Activated CD4-positive, alpha-beta T cell treated with anti-CD3 and anti-CD28 coated beads for 24 hours (primary cell): ENCODE data around the gene HOXA5.

Experiments used
- DNase-seq, 2 donors: peaks; one replicate each; pipeline ENCODE4 v3.0.0-alpha.2; 2020; ENCODE audit warnings: low read depth in 2 of 2

Gene HOXA5

GRCh38 chr7:27107391-27108381 lies 35.8 kb downstream of the HOXA5 start:
- no peak for DNase-seq

DNA sequence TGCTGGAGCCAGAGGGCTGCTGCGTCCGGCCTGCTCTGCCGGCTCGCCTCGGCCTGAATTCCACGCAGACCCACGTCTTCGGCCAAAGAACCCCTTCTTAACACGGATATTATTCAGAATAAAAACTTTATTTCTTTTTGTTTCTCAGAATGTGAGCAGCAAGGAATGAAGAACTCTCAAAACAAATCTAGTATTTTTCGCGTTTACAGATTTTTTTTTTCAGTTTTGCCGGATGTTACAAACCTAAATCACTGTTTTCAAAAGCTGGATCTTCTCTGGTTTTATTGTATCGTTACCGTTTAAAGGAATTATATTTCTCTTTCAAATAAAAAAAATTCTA lies 36.6 kb downstream of the HOXA5 start:
- no peak for DNase-seq

- DNase-seq = no peak
Measured at GRCh38 chr7:27106181-27106900, 37.1 kb downstream of the HOXA5 start.

DNA sequence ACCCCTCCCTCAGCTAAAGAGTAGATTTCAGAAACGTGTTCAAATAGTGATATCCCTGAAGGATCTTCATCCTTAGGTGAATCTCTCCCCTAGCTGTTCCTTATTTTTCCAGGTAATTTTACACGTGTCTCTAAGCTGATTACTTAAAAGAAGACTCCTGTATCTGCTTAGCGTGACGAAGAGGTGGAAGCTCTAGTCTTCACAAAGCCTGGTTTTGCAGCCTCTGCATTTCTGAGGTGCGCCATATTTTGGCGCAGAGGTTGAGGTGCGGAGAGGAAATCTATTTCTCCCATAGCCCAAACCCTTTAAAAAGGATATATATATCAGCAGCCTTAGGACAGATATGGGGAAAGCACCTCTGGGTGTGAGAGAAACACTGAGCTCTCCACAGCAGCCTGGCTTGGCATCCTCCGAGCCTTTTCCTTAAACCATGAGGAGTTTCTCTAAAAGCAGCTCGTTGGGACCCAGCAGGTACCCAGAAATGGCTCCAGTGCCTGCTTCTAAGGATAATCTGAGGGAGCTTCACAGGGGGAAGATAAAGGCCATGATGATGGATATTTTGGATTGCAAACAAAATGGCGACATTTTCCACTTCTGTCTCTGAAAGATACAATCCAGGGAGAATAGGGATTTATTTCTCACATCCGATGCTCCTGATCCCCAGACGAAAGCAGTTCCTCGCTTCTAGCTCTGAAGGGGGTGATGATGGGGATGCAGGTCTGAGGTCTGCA lies 38.0 kb downstream of the HOXA5 start:
- DNase-seq = no peak

DNA sequence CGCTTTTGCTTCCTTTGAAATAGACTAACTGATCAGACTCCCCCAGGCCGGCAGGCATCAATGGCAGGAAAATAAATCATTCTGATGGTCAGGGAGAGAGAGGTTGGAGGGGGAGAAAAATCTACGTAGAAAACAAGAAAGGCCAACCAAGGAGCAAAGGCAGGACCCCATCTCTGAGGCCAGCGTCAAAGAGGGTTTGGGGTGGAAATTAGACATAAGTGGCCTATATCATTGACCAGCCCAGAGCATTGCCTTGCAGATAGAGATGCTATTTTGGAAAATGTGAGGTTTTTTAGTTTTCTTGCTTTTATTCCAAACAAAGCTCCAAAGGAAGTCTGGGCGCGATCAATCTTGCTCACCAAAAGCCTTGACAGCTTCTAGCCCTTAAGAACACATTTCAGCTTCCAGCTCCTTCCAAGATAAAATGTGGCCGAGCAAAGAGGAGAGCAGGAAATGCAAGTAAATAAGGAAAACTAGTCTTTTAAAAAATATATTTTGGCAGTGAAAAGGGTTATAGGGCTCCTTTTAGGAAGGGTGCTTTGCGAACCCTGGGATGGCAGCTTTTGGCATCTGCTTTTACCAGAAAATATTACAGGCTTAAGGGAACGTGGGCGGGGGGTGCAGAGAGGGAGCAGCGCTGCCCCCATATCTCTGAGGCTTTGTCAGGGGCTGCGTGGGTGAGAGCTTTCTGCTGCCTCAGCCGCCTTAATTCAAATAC lies 39.0 kb downstream of the HOXA5 start:
- no peak for DNase-seq

- no peak for DNase-seq
Measured at GRCh38 chr7:27103489-27104226, 39.8 kb downstream of the HOXA5 start.

DNA sequence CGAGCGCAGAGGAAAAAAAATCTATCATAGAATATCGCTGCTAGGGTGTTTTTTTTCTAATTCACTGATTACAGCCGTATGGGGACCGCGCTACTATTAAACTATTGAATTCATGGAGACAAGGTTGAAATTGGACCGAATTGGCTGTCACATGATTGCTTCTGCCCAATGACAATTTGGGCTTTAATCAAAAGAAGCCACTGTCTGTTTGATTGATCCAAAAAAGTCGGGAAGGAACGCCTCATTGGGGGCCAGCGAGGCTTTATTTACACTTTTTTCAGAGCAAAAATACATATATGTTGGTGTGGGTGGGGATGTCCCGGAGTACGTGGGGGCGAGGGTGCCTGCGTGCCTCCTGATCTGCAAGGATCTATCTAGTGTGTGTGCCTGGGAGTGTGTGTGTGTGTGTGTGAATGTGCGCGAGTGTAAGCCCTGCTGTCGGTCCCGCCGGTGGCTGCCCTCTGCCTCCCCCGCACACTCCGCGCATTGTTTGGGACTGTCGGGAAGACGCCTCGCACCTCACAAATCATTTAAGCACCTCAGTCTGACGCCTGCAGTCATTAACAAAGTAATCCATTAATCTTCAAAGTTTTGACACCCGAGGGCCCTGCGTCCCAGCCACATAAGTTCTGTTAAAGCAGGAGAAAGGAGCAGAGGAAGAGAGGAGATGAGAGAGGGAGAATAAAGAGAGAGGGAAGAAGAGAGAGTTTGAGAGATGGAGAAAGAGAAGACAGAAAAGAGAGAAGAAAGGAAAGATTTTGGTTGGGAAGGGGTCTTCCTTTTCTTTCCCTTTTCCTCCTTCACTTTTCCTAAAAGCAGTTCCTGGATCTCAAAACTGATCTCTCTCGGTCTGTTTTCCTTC lies 40.7 kb downstream of the HOXA5 start, which contains the start of gene HOXA2:
Gene HOXA2, minus strand, starts transcription at position 103 of the 862 bp plus-strand sequence. CDS start 183 bp downstream, outside the sequence.
- DNase-seq = no peak

DNA sequence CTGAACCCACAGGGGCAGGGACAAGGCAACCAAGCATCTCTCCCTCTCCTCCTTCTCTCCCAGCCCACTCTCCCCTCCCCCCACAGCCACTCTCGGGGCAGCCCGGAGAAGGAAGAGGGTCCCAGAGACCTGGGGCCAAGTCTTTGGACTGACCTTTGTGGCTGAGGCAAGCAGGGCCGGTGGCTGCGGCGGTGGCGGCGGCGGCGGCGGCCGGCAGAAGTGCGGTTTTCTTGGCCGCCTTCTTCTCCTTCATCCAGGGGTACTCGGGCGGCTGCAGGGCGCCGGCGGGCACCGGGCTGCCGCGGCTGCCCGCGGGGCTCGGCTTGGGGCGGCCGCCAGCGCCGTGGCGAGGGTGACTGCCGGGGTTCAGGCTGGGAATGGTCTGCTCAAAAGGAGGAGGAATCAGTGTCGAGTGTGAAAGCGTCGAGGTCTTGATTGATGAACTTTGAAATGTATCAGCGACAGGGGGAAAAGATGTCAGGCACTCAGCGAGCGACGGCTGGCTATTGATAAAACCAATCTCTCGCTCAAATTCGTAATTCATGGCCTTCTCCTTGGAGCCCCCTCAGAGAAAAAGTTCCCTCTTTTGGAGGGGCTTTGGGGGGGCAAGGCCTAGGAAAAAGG lies 41.4 kb downstream of the HOXA5 start:
- DNase-seq = no peak

GRCh38 chr7:27101171-27101956 lies 42.1 kb downstream of the HOXA5 start:
- DNase-seq = no peak

DNA sequence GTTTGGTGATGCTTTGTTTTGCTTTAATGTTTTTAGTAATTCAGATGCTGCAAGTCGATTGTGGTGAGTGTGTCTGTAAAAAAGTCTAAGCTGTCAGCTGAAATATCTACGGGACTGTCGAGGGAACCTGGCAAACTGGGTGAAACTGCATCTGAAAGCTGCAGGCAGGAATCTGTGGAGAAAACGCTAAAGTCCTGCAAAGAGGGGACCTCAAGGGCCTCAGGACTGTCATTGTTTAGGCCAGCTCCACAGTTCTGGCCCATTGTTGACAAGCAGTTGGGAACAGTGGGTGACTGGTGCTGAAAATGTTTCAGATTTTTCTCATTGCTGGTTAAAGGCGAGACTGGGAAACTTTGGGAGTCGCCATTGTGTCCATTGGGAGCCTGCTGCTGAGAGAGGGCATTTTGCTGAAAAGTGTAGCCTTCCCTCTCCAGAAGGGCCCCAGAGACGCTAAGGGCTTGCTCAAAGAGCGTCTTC lies 42.7 kb downstream of the HOXA5 start:
- no peak for DNase-seq

GRCh38 chr7:27099453-27100370 lies 43.8 kb downstream of the HOXA5 start:
- no peak for DNase-seq

DNA sequence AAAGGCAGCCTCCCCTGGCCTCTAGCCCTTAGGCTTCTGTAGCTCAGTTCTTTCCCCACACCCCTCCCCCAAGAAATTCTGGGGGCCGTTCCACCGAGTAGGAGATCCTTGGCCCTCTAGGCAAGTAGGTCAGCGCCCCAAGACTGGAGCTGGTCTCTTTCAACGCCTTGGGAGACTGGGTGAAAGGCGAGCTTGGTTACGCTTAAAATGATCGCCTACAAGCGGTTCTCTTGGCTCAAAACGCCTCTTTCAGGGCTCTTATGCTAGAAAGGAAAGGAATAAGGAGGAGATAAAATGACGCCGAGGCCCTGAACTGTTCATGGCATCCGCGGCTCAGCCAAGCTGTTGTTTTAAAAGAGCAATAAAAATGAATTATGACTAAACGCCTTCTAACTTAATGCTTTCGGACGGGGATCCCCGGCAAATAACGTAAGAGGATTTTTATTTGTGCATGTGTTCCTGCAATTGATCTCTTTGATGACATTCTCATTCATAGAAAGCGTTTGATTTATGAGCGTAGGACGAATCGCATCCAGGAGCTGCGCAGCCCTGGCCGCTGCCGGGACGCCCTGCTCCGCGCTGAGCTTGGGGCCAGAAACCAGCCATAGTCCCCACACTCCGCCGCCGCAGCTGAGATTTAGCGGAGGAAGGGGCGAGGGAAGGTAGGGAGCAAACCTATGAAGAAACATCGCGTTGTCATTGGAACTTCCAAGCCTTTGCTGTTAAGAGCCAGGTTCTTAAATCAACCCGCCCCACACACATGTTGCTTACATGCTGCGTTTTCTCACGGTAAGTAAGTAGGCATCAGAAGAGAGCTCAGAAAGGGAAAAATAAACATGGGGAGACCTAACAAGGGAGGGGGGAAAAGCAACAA lies 44.7 kb downstream of the HOXA5 start:
- no peak for DNase-seq

DNA sequence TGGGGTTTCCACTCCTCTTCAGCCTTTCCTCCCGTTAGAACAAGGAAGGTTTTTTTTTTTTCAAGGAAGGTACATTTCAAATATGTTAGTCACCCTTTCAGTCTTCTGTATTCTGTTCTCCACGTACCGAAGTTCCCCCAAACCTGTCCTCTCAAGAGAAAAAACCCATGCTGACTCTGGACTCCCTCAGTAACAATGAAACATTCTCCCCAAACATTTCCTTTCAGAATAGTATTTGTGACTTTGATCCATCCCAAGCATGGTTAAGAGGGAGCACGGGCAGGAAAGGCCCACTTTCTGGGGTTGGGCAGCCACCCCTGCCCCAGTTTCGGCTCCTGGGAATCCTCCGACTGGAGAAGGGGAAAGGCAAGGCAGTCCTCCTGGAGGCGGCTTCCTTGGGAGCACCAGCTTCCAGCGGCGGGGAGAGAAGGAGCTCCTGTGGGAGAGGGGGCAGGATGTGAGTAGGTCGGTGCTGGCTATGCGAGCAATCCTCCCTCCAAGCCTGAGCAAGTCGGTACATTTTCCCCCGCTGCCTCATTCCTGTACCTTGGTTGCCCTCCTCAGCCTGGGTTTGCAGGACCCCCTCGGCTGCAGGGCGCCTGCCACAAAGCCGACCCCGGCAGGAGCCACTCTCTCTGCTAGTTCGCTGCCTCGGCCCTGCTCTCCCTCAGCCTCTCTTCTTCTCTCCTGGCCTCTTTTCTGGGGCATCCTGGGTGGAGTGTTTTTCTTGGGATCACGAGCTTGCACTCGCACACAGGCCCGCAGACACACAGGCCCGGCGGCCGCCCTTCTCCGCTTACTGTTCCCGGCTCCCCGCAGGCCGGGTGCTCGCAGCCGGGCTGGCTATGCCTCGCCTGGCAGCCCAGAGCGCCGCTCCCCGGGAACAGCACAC lies 45.5 kb downstream of the HOXA5 start:
- DNase-seq = no peak

DNA sequence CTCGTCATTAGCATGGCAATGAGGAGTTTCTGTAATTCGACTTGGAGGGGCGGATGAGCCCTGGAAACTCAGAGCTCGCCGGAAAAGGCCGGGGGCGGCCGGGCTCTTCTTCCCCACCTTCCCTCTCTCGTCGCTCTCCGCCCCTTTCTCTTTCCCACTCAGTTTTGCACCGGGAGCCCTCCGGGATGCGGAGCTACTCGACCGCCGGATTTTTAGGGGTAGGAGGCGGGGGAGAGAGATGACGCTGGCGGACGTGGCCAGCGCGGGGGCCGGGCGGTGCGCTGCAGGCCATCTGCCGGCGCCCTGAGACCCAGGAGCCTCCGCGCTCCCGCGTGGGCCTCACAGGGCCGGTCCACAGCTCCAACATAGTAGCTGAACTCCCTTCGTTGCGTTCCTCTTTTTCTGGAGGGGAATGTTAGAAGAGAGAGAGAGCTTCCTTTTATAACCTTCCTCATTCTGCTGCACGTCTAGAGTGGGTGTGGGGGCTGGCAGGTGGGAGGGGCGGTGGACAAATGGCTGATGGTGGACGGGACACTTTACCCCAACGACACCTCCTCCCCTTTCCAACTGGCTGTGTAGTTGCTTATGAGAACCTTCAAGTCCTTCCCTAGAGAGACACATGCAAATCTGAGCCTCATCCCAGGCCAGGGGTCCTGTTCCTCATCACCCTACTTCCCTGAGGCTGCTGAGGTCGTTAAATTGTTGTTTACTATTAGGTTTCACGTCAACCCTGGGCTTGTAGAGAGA lies 46.5 kb downstream of the HOXA5 start:
- DNase-seq = no peak
